GM18502 (cell line): ENCODE results near the gene RPL12.
"Not testable (repeated sequence)": the region's sequence is repeated elsewhere in the genome, so short reads cannot be mapped to it uniquely, and the experiment has no call there.

ENCODE experiments used
- ATAC-seq: cut with Tn5 transposase; IDR thresholded peaks from one replicate; pipeline ENCODE4 v1.9.1; 2021; ENCODE audit warnings: mild to moderate bottlenecking; ENCODE audit not compliant: unreplicated experiment, poor library complexity

The RPL12 gene

GRCh38 chr9:127473501-127473900 lies 22.3 kb upstream of the RPL12 start:
- ATAC-seq, result no peak

GRCh38 chr9:127470662-127471061 lies 19.5 kb upstream of the RPL12 start:
- ATAC-seq, result no peak

GRCh38 chr9:127467621-127468020 lies 16.4 kb upstream of the RPL12 start:
- no peak for ATAC-seq

GRCh38 chr9:127466407-127466917 lies 15.3 kb upstream of the RPL12 start:
- not testable (repeated sequence) for ATAC-seq

GRCh38 chr9:127463911-127464310 lies 12.7 kb upstream of the RPL12 start:
- no peak for ATAC-seq

GRCh38 chr9:127463382-127463781 lies 12.2 kb upstream of the RPL12 start:
- no peak for ATAC-seq

- no peak for ATAC-seq
Observed at GRCh38 chr9:127458921-127459320, 7.7 kb upstream of the RPL12 start.

GRCh38 chr9:127457191-127457878 lies 6.1 kb upstream of the RPL12 start:
- no peak for ATAC-seq

- no peak for ATAC-seq
Observed at GRCh38 chr9:127455324-127455992, 4.3 kb upstream of the RPL12 start.

- ATAC-seq, result no peak
Observed at GRCh38 chr9:127452691-127453090, 1.5 kb upstream of the RPL12 start.

GRCh38 chr9:127451858-127452656 lies 851 bp upstream of the RPL12 start:
- peak; percentile 19 for ATAC-seq

GRCh38 chr9:127451608-127451857 lies 327 bp upstream of the RPL12 start:
- ATAC-seq, result no peak

- ATAC-seq, result peak; percentile 4
Observed at GRCh38 chr9:127450243-127450760, 904 bp downstream of the RPL12 start.

- no peak for ATAC-seq
Observed at GRCh38 chr9:127449332-127449966, 1.8 kb downstream of the RPL12 start.

- ATAC-seq, result no peak
Observed at GRCh38 chr9:127448112-127448805, 2.9 kb downstream of the RPL12 start.

GRCh38 chr9:127447416-127448111 lies 3.6 kb downstream of the RPL12 start:
- ATAC-seq, result no peak

GRCh38 chr9:127446713-127447415 lies 4.3 kb downstream of the RPL12 start:
- ATAC-seq, result no peak

- no peak for ATAC-seq
Observed at GRCh38 chr9:127445851-127446712, 5.1 kb downstream of the RPL12 start.
